OCI-LY7 (cell line): ENCODE measurements around the gene ANO9. TPM values are rescaled to one million over a fixed set of nuclear protein-coding genes. Genes with fewer than 3 reads are reported as not detected.

Source experiments
- BruUV-seq: library from RNA; stranded (reverse); fragments of 400-500 nt; replicated peaks from 2 replicates; lab custom pipeline; 2021; lab: Mats Ljungman, UMichigan
- CTCF ChIA-PET: fragments of 300-600 bp; sonication (Branson Sonifier 250); formaldehyde crosslinking; loops from one replicate; lab custom pipeline; 2022; ENCODE audit warnings: antibody characterized with exemption; ENCODE audit not compliant: unreplicated experiment; lab: Charles Lee
- POLR2A ChIA-PET: fragments of 300-600 bp; sonication (Branson Sonifier 250); formaldehyde crosslinking; loops from one replicate; lab custom pipeline; 2022; ENCODE audit warnings: antibody characterized with exemption; lab: Charles Lee
- DNase-seq: peaks from one replicate; pipeline ENCODE4 v3.0.0-alpha.2; 2015; ENCODE audit warnings: low spot score
- H2AFZ ChIP-seq: fragments of 200-600 bp; sonication (generic), shearing (Covaris generic); 2 replicates; pipeline ENCODE4 v1.6.1; 2014; ENCODE audit warnings: mild to moderate bottlenecking, antibody characterized with exemption, low read length, moderate library complexity
- H3K27ac ChIP-seq: fragments of 200-600 bp; sonication (generic); 2 replicates; pipeline ENCODE4 v1.5.1; 2014; ENCODE audit warnings: mixed run types, low read depth, mild to moderate bottlenecking, moderate library complexity, low read length, inconsistent platforms; ENCODE audit not compliant: poor library complexity, severe bottlenecking
- H3K36me3 ChIP-seq: fragments of 200-600 bp; sonication (generic); 2 replicates; pipeline ENCODE4 v1.6.1; 2014; ENCODE audit warnings: mild to moderate bottlenecking, antibody characterized with exemption, low read length, moderate library complexity, mixed read lengths; ENCODE audit not compliant: insufficient read depth
- H3K4me1 ChIP-seq: fragments of 200-600 bp; sonication (generic); 2 replicates; pipeline ENCODE4 v1.5.1; 2014; ENCODE audit warnings: mild to moderate bottlenecking, low read length; ENCODE audit not compliant: insufficient read depth, poor library complexity, severe bottlenecking
- H3K4me2 ChIP-seq: fragments of 200-600 bp; sonication (generic); 2 replicates; pipeline ENCODE4 v1.6.1; 2014; ENCODE audit warnings: mild to moderate bottlenecking, low read length
- H3K4me3 ChIP-seq: fragments of 200-600 bp; sonication (generic); 2 replicates; pipeline ENCODE4 v1.5.1; 2014; ENCODE audit warnings: mild to moderate bottlenecking, low read depth, low read length; ENCODE audit not compliant: poor library complexity, severe bottlenecking
- H3K79me2 ChIP-seq: fragments of 200-600 bp; sonication (generic); 2 replicates; pipeline ENCODE4 v1.6.1; 2016; ENCODE audit warnings: low read depth, mild to moderate bottlenecking, low read length, moderate library complexity, mixed read lengths; ENCODE audit not compliant: insufficient read depth
- H3K9me2 ChIP-seq: fragments of 200-600 bp; sonication (generic); 2 replicates; pipeline ENCODE4 v1.6.1; 2016; ENCODE audit warnings: mild to moderate bottlenecking, low read length, mixed read lengths; ENCODE audit not compliant: insufficient read depth
- H3K9me3 ChIP-seq: fragments of 200-600 bp; sonication (generic); 2 replicates; pipeline ENCODE4 v1.6.1; 2014; ENCODE audit warnings: mild to moderate bottlenecking, mixed run types, low read length, mixed read lengths
- H4K20me1 ChIP-seq: fragments of 200-600 bp; sonication (generic); 2 replicates; pipeline ENCODE4 v1.6.1; 2014; ENCODE audit warnings: mild to moderate bottlenecking, antibody characterized with exemption, low read length, moderate library complexity, mixed read lengths; ENCODE audit not compliant: insufficient read depth
- CTCF ChIP-seq: fragments of 200-600 bp; sonication (generic); conservative IDR thresholded peaks from 2 replicates; pipeline ENCODE4 v1.5.1; 2014; ENCODE audit warnings: mild to moderate bottlenecking, antibody characterized with exemption, low read length, moderate library complexity, mixed read lengths
- EZH2phosphoT487 ChIP-seq: fragments of 200-600 bp; sonication (generic); IDR thresholded peaks from 2 replicates; pipeline ENCODE4 v1.6.1; 2018; ENCODE audit warnings: low read depth, borderline replicate concordance, mild to moderate bottlenecking, mixed run types, antibody characterized with exemption, low read length, moderate library complexity, mixed read lengths
- intact Hi-C: fragments of 100-400 bp; cut with micrococcal nuclease; formaldehyde crosslinking; loops from one replicate; pipeline ENCODE4 v1.10.0; 2022; ENCODE audit not compliant: unreplicated experiment
- total RNA-seq, 2 experiments: library from RNA; depleted of rRNA in 1 of 2; stranded (reverse); fragments of >200 nt in 1 of 2; shearing (Covaris generic) in 1 of 2; gene quantifications; 2 replicates each; pipeline ENCODE4 v1.2.3, GENCODE V29; 2014 to 2022

Gene ANO9
- total RNA-seq, 2 experiments from 2014 or later, result 25.7 to 27.6 TPM

GRCh38 chr11:429391-429790, 12.4 kb downstream of the ANO9 start:
- no TSS peak for BruUV-seq
- intact Hi-C loops, result no loop called here
- H3K79me2 ChIP-seq, result no peaks in the 10 kb centered on the region
- no peaks in the 10 kb centered on the region for H4K20me1 ChIP-seq
- TF ChIP-seq CTCF (no peak), EZH2phosphoT487 (no peak)
- POLR2A ChIA-PET, result no interaction called here
- H3K4me3 ChIP-seq, result no peak overlapping the region
- no peak overlapping the region for H3K27ac ChIP-seq
- no peak overlapping the region for H3K4me2 ChIP-seq
- H3K9me2 ChIP-seq, result no peaks in the 10 kb centered on the region
- H3K4me1 ChIP-seq, result no peaks in the 10 kb centered on the region
- no peak for DNase-seq
- no peak overlapping the region for H2AFZ ChIP-seq
- no peaks in the 10 kb centered on the region for H3K36me3 ChIP-seq
- CTCF ChIA-PET, result no interaction called here
- H3K9me3 ChIP-seq, result no peaks in the 10 kb centered on the region

GRCh38 chr11:428295-428694, 13.5 kb downstream of the ANO9 start:
- Histone ChIP-seq H3K9me3 (no peaks in the 10 kb centered on the region), H3K27ac (no peak overlapping the region), H3K4me1 (no peaks in the 10 kb centered on the region), H4K20me1 (no peaks in the 10 kb centered on the region), H3K36me3 (no peaks in the 10 kb centered on the region), H2AFZ (no peak overlapping the region), H3K9me2 (no peaks in the 10 kb centered on the region), H3K4me2 (no peak overlapping the region), H3K4me3 (no peak overlapping the region), H3K79me2 (no peaks in the 10 kb centered on the region)
- TF ChIP-seq CTCF, result no peak
- TF ChIP-seq EZH2phosphoT487, result no peak
- POLR2A ChIA-PET, result interaction anchor here (1.5 kb wide), 1 partner anchor 12 kb away, joined by 3 read pairs; no protein-coding TSS in a partner anchor
- CTCF ChIA-PET, result no interaction called here
- intact Hi-C loops, result no loop called here
- DNase-seq, result no peak
- no TSS peak for BruUV-seq

- H4K20me1 ChIP-seq, result no peaks in the 10 kb centered on the region
- TF ChIP-seq CTCF, result no peak
- no peak for TF ChIP-seq EZH2phosphoT487
- BruUV-seq, result no TSS peak
- intact Hi-C loops, result no loop called here
- no peaks in the 10 kb centered on the region for H3K4me1 ChIP-seq
- no peaks in the 10 kb centered on the region for H3K9me2 ChIP-seq
- H3K4me3 ChIP-seq, result no peak overlapping the region
- H3K4me2 ChIP-seq, result no peak overlapping the region
- no peak overlapping the region for H2AFZ ChIP-seq
- no peak overlapping the region for H3K27ac ChIP-seq
- H3K36me3 ChIP-seq, result no peaks in the 10 kb centered on the region
- no peaks in the 10 kb centered on the region for H3K9me3 ChIP-seq
- ChIA-PET CTCF (interaction anchor here (0.6 kb wide), 1 partner anchor 12 kb away, joined by 3 read pairs; the partner anchor contains the start of gene SIGIRR), POLR2A (interaction anchor here (1.5 kb wide), 1 partner anchor 13 kb away, joined by 3 read pairs; no protein-coding TSS in a partner anchor)
- no peak for DNase-seq
- no peaks in the 10 kb centered on the region for H3K79me2 ChIP-seq
These were observed 15.0 kb downstream of the ANO9 start for GRCh38 chr11:426851-427250.
